GM21576 (cell line): ENCODE measurements around the gene MRGPRG.

Experiments
- ATAC-seq: cut with Tn5 transposase; IDR thresholded peaks from one replicate; pipeline ENCODE4 v1.9.1; 2021; ENCODE audit warnings: mild to moderate bottlenecking, moderate library complexity; ENCODE audit not compliant: unreplicated experiment

Gene MRGPRG

DNA sequence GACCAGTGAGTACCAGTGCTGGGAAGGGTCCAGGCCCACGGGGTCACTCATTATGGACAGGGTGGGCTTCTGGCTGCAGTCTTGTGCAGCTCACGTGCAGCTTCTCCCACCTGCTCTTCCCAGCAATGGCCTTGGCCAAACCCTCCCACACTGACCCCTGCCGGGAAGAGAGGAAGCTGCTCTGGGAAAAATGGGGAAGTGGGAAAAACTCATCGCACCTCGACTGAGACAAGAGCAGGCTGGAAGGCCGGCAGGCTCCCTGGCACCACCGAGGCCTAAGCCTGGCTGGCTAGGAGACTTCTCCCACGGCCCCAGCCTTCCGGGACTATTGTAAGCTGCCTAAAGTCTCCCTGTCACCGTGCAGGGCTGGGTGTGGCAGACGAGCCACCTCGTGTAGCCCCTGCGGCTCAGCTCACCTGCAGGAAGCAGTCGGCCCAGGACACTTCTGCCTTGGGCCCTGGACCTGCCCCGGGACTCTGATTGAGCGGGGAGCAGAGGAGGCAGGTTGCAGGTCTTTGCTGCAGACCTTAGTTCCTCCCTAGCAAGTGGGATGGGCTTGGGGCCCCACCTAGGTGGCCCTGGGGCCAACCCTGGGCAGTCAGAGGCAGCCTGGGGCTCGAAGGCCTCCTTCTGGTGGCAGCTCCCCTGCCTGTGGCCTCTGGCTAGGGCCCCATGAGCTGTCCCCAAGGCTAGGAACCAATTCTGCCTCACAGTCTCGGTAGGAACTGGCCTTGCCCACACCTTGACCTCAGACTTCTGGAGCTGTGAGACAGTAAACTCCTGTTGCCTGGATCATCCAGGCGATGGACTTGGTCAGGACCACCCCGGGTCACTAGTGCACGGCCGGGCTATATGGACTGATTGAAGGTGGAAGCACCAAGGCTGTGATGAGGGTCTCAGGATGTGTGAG is 23.1 kb downstream of the MRGPRG start:
- ATAC-seq: no peak

DNA sequence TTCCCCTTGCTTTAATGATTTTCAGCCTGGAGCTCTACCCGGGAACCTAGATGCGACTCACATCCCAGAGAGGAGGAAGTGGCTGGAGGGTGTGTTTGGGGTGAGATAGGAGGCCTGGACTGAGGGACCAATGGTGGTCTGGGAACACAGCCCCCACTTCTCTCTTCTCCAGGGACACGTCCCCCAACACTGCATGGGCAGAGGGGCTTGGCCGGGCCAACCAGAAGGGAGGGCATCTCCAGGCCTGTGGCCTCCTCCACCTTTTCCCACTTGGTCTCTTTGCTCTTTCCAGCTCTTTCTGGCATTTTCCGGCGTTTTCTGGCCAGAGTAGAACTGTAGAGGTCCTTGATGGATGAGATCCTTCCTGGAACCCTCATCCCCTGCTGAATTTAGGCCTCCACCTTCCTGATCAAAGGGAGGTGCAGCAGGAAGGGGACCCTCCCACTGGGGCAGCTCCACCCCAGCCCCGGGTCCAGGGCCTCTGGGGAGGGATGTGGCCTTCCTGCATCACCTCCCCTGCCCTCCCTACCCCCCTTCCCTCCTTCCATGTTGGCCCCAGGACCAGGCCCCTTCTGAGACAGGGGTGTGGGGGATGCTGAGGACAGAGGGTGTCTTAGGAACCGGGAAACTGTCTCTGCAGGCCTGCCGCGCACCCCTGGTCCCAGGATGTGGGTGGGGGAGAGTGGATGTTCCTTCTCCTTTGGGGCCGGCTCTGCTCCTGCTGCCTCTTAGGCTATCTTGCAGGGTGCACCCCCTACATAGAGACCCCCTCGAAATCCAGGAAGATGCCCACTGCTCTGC is 24.4 kb downstream of the MRGPRG start:
- ATAC-seq: no peak

DNA sequence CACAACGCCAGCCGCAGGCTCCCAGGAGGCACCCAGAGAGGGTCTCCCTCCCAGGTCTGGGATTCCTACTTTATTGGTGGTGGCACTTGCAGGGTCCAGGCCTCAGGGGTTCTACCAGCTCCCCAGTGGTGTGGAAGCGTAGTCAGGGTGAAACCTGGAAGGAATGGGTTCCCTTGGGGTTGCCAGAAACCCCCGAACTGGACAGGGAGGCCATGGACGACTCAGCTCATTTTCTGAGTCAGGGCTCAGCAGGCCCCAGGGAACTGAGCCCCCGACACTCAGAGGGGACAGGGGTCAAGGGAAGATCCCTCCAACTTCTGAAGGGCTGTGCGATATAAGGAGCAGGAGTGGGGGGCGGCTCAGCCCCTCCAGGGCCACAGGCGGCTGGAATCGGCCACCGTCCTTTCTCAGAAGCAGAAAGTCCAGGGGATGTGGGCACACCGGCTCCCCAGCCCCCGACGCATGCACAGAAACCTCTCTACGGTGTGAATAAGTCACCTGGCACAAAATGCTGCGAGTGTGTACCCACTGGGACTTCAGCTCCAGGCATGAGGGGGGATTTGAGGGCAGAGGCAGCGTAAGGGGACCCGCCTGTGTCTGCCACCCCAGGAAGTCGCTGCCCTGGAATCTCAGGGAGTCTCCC is 25.1 kb downstream of the MRGPRG start:
- no peak for ATAC-seq

DNA sequence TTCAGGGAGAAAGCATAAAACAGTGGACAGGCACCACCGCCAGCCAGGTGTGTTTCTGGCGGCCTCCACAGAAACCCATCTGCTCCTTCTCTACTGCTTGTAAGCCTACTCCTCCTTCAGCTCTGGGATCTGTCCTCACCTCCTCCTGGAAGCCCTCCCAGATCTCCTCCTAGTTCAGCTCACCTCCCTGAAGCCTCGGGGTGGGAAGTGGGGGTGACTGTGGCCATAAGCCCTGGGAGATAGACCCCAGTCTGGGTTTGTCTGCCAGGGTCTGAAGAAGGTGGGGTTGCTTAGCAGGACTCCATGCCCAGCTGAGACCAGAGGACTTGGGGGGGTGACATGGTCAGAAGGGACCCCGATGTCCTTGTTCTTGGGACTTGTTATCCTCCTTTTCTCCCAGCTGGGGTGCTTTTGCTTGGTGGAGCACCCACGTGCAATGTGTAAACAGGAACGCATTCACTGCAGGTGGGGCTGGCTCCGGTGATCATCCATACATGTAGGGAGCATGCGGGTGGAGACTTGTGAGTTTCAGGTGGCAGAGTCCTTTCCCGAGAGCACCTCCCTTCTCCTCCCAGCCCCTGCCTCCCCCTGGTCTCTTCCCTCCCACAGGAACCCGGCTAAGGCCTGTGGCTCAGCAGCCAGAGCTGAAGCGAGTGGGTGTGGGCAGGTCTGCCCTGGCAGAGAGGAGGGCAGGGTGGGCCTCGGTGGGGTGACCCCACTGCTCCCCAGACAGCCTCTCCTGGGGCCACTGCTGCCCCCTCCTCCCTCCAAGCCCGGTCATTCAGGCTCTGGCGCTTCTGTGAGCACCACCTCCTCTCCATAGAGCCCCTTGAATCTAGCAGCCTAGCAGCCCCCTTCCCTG is 25.9 kb downstream of the MRGPRG start:
- no peak for ATAC-seq

DNA sequence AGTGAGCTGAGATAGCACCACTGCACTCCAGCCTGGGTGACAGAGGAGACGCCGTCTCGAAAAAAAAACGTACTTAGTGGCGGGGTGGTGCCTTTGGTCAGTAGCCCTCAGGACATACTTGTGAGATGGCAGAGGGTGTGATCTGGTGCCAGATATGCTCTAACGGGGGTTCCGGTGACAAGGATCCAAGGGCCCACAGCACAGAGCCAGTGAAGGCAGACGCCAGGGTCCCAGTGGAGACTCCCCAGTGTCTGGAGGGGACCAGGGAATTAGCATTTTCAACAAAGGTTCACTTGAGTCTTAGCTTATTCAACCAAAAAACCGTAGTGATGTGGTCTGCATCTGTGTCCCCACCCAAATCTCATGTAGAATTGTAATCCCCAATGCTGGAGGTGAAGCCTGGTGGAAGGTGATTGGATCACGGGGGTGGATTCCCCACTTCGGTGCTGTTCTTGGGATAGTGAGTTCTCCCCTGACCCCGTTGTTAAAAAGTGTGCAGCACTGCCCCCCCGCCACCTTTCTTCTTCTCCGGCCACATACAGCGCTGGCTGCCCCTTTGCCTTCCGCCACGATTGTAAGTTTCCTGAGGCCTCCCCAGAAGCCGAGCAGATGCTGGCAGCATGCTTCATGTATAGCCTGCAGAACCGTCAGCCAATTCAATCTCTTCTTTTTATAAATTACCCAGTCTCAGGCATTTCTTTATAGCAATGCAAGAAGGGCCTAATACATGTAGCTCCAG is 26.9 kb downstream of the MRGPRG start:
- no peak for ATAC-seq

DNA sequence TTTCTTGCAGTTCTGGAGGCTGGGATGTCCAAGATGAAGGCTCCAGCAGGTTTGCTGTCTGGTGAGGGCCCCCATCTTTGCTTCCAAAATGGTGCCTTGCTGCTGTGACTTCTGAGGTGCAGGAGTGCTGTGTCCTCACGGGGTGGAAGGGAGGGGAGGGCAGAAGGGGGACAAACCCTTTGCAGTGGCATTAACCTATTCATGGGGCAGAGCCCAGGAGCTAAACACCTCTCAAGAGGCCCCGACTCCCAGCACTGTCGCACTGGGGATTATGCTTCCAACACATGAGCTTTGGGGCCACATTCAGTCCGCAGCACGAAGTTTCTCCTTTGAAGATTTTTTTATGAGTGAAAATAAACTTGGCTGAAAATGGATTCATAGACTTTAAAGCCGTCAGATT is 28.0 kb downstream of the MRGPRG start:
- no peak for ATAC-seq

DNA sequence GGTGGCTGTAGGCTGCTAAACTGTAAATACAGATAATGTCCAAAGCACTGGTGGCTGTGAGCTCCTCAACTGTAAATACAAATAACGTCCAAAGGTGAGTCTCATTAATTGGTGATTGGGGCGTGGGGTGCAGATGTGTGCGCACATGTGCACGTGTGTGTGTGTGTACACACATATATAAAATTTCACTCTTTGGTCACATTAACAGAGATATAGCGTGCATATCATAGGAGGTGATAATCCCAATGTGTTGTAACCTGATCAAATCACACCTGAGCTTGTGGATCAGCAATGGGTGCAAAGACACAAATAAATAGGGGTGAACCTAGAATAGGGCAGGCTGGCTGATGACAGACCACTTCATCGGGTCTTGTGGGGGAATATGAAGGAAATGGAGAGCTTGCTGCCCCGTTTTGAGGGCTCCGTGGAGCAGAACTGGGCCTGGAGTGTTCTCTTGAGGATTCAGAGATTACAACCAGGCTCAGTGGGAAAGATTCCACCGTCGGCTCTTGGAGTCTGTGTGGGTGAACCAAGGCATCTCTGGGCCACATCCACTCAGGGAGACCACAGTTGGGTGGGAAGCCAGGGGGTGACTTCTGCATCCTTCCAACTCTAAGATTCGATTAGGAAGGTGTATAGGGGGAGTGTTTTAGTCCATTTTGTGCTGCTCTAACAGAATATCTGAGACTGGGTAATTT is 28.6 kb downstream of the MRGPRG start:
- ATAC-seq: no peak

DNA sequence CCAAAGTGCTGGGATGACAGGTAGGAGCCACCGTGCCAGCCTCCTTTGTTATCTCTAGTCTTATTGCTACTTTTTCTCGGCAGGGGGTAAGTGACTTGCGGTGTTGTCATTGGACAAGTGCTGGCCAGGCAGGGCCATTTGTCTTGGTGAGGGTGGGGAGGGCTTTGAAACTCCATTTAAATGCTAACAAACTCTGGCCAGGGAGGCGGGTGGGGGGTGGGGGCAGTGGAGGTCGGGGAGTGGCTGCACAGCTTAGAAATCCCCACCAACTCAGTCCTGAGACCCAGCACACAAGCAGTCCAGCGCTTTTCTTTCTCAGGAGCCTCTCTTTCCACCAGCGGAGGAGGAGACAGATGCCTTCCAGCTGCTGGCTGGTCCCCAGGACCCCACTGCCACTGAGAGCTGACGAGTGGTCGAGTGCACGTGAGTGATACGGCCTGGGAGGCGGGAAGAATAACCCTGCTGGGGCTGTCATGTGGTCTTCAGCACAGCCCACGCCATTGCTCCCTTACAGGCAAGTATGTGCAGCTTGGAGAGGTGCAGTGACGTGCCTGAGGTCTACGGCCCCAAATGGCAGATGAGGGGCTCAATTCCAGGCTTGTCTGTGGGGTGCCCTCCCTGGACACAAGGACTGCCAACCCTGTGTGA is 29.3 kb downstream of the MRGPRG start:
- ATAC-seq: no peak

DNA sequence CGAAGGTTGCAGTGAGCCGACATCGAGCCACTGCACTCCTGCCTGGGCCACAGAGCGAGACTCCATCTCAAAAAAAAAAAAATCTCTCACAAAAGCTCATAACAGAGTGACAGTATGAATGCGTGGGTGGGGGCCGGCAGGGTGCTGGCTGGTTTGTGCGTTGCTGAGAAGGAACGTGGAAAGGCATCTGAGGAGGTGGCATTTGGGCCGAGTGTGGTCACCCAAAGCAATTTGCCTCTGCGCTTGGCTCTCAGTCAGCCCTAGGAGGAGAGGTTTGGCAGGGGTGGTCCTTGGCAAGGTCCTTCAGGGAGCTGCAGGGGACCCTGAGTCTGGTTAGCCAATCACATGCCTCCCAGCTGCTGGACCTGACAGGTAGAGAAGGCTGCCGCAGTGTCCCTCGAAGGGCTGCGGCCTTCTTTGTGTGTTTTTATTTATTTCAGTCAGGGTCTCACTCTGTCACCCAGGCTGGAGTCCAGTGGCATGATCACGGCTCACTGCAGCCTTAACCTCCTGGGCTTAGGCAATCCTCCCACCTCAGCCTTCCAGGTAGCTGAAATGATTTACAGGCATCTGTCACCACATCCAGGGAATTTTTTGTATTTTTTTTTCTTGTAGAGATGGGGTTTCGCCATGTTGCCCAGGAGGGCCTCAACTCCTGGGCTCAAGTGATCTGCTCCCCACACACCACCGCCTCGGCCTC is 30.0 kb downstream of the MRGPRG start:
- ATAC-seq: no peak

DNA sequence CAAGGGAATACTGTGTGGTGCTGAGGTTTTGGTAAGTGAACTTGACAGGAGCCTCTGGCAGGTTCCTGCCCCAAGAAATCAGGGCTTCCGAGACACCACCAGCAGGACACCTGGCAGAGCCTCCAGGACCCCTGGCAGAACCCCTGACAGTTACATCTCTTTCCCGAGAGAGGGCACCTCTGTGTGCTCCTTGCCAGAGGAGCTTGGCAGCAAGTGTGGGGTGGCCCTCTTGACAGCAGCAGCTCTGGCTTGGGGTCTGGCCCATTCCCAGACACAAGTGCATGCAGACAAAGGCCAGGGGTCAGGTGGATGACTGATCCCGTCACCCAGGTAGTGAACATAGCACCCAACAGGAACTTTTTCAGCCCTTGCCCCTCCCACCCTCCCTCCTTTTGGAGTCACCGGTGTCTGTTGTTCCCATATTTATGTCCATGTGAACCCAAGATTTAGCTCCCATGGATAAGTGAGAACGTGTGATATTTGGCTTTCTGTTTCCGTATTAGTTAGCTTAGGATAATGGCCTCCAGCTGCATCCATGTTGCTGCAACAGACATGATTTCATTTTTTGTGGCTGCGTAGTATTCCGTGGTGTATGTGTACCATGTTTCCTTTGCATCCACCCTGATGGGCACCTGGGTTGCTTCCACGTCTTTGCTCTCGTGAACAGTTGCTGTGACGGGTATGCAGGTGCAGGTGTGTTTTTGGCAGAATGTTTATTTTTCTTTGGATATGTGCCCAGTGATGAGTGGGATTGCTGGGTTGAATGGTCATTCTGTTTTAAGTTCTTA is 32.3 kb downstream of the MRGPRG start:
- no peak for ATAC-seq

DNA sequence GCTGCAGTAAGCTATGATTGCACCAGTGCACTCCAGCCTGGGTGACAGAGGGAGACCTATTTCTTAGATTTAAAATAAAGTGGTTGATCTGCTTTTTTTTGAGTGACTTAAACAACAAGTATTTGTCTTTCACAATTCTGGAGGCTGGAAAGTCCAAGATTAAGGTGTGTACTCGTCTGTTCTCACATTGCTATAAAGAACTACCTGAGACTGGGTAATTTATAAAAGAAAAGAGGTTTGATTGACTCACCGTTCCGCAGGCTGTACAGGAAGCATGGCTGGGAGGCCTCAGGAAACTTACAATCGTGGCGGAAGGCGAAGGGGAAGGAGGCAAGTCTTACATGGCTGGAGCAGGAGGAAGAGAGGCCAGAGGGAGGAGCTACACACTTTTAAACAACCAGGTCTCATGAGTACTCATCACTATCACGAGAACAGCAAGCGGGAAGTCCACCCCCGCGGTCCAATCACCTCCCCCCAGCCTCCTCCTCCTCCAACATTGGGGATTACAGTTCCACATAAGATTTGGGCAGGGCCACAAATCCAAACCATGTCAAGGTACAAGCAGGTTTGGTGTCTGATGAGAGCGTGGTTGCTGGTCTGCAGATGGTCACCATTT is 33.8 kb downstream of the MRGPRG start:
- ATAC-seq: no peak

DNA sequence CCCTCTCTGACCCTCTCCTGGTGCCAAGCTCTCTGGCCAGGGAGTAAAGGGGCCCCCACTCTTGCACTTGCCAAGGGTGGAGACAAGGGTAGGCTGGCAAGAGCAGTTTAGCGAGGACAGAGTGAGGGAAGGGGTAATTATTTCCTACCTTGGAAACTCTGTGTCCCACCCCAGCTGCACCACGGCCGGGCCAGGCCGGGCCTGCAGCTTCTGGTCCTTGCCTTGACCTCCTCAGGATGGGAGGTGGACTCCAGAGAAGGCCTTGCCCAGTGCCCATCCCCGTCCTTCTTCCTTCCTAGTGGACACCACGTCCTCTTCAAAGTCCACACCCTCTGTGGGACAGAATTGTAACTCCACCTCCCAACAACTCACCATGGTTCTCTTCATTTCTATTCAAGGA is 35.1 kb downstream of the MRGPRG start:
- ATAC-seq: no peak

DNA sequence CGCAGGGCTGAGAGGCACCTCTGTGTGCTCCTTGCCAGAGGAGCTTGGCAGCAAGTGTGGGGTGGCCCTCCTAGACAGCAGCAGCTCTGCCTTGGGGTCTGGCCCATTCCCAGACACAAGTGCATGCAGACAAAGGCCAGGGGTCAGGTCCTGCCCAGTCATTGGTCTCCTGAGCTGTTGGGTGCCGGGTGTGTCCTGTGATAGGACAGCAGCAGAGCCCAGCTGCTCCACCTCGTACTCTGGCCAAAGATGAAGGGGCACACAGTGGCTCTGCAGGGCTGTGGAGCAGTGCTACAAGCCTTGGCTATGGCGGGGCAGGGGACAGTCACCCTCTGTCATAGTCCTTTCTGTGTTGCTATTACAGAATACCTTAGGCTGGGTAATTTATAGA is 36.2 kb downstream of the MRGPRG start:
- no peak for ATAC-seq

DNA sequence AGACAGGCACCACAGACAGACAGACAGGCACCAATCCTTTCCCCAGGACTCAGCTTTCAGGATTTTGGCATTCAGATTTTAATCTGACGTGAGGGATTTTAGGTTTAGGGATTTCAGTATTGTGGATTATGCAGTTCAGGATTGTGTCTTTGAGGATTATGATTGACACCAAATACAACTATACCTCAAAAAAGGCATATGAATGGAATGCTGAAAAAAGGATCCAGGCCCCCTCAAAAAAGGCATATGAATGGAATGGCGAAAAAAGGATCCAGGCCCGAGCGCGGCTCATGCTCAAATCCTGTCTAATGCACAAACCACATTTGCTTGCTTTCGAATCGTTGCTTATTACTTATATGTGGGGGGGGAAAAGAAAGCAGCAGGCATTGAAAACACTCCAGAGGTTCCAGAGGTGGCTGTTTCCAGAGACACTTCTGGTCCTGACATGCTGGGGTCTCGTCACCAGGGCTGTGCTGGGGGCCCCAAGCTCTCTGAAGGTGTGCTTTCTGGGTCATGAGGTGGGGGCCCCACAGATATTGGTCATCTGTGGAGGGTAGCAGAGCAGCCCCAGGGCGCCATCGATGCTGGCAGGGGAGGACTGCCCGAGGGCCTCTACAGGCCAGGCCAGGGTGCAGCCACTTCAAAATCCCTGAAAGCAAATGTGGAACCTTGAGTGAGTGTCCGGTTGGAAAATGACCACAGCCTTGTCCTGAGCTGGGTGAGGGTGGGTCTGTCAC is 36.7 kb downstream of the MRGPRG start:
- ATAC-seq: no peak

DNA sequence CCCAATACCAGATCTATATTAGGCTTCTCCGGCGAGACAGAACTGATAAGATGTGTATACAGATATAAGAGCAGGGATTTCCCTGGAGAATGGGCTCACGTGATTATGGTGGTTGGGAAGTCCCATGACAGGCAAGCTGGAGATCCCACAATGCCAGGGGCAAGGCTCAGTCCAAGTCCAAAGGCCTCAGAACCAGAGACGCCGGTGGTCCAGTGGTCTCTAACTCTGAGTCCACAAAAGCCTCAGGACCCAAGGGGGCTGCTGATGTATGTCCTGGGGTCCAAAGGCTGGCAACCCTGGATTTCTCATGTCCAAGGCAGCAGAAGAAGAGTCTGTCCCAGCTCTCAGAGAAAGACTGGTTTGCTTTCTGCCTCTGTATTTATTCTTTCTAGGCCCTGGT is 37.7 kb downstream of the MRGPRG start:
- no peak for ATAC-seq

DNA sequence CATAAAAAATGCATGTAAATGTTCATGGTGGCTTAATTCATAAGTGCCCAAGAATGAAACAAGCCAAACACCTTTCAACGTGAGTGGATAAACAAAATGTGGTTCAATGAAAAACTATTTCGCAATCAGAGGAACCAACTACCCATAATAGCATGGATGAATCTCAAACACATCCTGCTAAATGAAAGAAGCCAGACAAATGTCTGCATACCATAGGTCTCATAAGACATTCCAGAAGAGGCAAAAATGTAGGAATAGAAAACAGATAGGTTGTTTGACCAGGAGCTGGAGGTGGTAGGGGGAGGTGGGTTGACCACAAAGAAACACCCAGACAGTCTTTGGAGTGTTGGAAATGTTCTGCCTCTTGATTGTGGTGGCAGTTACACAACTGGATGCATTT is 40.3 kb downstream of the MRGPRG start:
- no peak for ATAC-seq
